ENCODE results near the gene RREB1.

GRCh38 chr6:7157752-7158616 is 50.2 kb downstream of the RREB1 start:
- TF ChIP-seq CTCF (IDR thresholded peaks at IDR 0.05) (no peak), POLR2A (IDR thresholded peaks at IDR 0.05) (no peak)

All from adrenal gland (tissue), 5 donors.